GM21447 (cell line): ENCODE data around the gene FHL3.
"Not testable (repeated sequence)": the region's sequence is repeated elsewhere in the genome, so short reads cannot be mapped to it uniquely, and the experiment has no call there.

ENCODE experiments used
- ATAC-seq: cut with Tn5 transposase; IDR thresholded peaks from one replicate; pipeline ENCODE4 v1.9.1; 2021; ENCODE audit not compliant: unreplicated experiment

The FHL3 gene

GRCh38 chr1:38037221-38037939, 32.1 kb upstream of the FHL3 start:
- no peak for ATAC-seq

GRCh38 chr1:38034871-38035270, 29.6 kb upstream of the FHL3 start:
- ATAC-seq, result no peak

GRCh38 chr1:38032992-38033391, 27.7 kb upstream of the FHL3 start:
- not testable (repeated sequence) for ATAC-seq

- no peak for ATAC-seq
Measured at GRCh38 chr1:38031513-38031866, 26.2 kb upstream of the FHL3 start.

- no peak for ATAC-seq
Measured at GRCh38 chr1:38030596-38031512, 25.5 kb upstream of the FHL3 start.

GRCh38 chr1:38029685-38030511, 24.6 kb upstream of the FHL3 start:
- peak; percentile 42 for ATAC-seq

GRCh38 chr1:38029081-38029681, 23.9 kb upstream of the FHL3 start:
- ATAC-seq, result no peak

GRCh38 chr1:38028671-38029070, 23.4 kb upstream of the FHL3 start:
- no peak for ATAC-seq

DNA sequence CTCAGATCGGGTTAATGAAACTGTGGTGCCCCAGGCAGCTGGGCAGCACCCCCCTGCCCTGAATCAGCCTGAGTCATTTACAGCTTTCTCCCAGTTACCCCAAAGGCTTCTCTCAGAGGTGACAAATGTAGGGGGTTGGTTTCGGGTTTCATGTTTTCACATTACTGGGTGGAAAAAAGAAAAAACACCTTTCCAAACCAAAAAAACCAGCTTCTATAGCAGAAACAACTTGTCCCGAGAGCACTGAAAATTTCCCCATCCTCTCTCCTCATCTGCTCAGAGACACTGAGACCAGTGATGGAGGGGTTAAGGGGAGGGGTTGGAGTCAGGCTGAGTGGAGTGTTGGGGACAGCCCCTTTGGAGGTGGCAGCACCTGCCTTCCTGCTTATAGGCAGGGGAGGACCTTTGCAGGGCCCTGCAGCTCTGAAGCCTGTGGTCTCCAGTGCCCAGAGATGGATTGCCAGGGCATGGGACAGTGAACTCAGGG, 22.8 kb upstream of the FHL3 start:
- peak; percentile 70 for ATAC-seq

- no peak for ATAC-seq
Measured at GRCh38 chr1:38027201-38028104, 22.1 kb upstream of the FHL3 start.

GRCh38 chr1:38026592-38027200, 21.4 kb upstream of the FHL3 start:
- ATAC-seq, result no peak

DNA sequence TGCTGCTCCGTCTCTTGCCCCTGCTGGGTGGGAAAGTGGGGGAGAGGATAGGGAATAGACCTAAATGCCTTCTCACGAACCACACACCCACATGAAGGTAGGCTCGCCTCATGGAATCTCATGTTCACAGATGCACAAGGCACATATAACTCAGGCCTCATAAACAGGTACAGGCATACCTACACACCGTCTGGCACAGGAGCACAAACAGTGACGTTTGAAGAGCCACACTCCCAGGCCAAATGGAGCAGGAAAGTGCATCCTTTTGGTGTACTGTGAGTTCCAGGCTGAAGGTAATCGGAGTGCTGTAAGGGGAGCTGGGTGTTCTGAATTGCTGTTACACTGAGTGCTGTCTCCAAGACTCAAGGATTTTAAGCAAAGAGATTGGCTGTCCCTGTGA, 20.4 kb upstream of the FHL3 start:
- ATAC-seq, result no peak

GRCh38 chr1:38025233-38025632, 19.9 kb upstream of the FHL3 start:
- no peak for ATAC-seq

GRCh38 chr1:38022810-38023209, 17.5 kb upstream of the FHL3 start:
- ATAC-seq, result no peak

GRCh38 chr1:38021969-38022368, 16.7 kb upstream of the FHL3 start:
- no peak for ATAC-seq

DNA sequence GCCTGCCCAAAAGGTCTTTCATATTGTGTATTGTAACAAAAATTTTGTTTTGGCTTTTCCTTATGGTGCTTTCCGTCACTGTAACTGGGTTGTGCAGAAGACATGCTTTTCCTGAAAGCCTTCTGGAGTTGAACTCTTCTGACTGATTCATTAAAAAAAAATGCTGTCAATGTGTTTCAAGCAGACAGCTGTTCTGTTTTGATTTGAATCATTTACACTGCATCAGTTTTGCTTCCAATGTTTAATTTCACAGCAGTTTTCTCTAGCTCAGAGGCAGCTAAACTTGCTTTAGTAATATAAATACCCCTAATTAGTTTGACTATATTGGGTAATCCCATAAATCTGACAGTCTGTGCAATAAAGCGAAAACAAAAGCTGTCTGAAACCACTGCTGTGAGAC, 15.1 kb upstream of the FHL3 start:
- no peak for ATAC-seq

DNA sequence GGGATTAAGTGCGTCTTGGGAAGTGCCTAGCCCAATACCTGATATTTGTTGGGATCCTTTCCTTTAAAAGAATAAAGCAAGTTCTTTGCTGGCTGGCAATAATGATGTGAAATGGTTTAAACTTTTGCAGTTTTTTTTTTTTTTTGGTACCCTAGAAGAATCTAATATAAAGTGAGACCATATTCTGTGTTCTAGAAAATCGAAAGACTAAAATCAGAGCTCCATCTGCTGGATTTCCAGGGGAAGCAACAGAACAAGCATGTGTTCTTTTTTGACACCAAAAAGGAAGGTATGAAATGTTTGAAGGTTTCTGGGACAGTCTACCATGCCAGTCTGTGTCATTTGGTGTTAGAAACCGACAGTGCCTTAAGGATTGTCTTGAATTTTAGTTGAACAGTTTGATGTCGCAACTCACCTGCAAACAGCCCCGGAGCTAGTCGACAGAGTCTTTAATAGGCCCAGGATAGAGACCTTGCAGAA, 13.6 kb upstream of the FHL3 start:
- no peak for ATAC-seq

DNA sequence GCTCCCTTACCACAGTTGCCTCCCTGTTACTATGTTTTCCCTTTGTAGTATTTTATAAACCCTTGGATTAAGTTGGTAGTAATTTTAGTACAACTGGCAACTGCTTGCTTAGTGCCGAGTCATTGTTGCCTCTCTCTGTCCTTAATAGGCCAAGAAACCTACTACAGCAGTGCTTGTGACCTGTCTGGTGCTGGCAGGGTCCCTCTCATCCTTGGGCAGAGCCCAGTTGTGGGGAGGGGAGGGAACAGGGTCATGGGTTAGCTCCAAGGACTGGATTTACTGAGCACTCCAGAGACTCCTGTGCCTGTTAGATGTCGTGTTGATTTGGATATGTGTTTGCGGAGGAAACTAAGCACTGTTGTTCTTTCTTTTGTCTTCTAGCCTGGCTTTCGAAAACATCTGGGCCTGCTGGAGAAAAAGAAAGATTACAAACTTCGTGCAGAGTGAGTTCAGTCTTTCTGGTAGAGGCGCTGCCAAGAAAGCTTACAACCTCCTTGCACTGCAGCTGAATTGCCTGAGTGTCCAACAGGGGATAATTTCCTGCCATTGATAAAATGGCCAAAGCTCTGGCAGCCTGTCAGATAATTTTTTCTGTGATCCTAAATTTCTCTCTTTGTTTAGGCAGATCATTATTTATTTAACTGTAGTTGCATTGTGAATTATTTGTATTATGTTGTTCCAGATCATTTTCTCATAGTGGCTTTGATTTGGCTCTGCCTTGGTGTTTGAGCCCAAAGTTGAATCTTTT, 10.8 kb upstream of the FHL3 start:
- ATAC-seq, result no peak
